Astrocyte (in vitro differentiated cells and primary cell): ENCODE measurements around the gene MSMB. TPM values are rescaled to one million over a fixed set of nuclear protein-coding genes. Genes with fewer than 3 reads are reported as not detected.

Experiments
- DNase-seq: peaks from one replicate; pipeline ENCODE4 v3.0.0-alpha.2; 2010; ENCODE audit warnings: low read depth
- FAIRE-seq: peaks from 2 replicates; lab custom pipeline; 2011; peaks lifted over from hg19 to GRCh38; lab: Jason Lieb, UNC
- H2AFZ ChIP-seq: 2 replicates; pipeline ENCODE4 v1.6.0; 2012; ENCODE audit warnings: low read depth, low read length, inconsistent platforms
- H3K27ac ChIP-seq: 2 replicates; pipeline ENCODE4 v1.5.1; 2011; ENCODE audit warnings: low read depth, low read length, inconsistent platforms
- H3K27me3 ChIP-seq: 2 replicates; pipeline ENCODE4 v1.6.0; 2011; ENCODE audit warnings: low read length, inconsistent platforms; ENCODE audit not compliant: insufficient read depth
- H3K36me3 ChIP-seq: 2 replicates; pipeline ENCODE4 v1.5.1; 2011; ENCODE audit warnings: low read length, inconsistent platforms; ENCODE audit not compliant: insufficient read depth
- H3K4me1 ChIP-seq: 2 replicates; pipeline ENCODE4 v1.5.1; 2011; ENCODE audit warnings: low read length, inconsistent platforms; ENCODE audit not compliant: insufficient read depth
- H3K4me2 ChIP-seq: 2 replicates; pipeline ENCODE4 v1.6.0; 2012; ENCODE audit warnings: low read length, inconsistent platforms
- H3K4me3 ChIP-seq: 2 replicates; pipeline ENCODE4 v1.5.1; 2011; ENCODE audit warnings: low read depth, mild to moderate bottlenecking, low read length, inconsistent platforms; ENCODE audit not compliant: insufficient read depth
- H3K79me2 ChIP-seq: 2 replicates; pipeline ENCODE4 v1.6.0; 2012; ENCODE audit warnings: mild to moderate bottlenecking, low read length, inconsistent platforms; ENCODE audit not compliant: insufficient read depth
- H3K9ac ChIP-seq: 2 replicates; pipeline ENCODE4 v1.6.0; 2012; ENCODE audit warnings: mild to moderate bottlenecking, low read length, inconsistent platforms
- H3K9me3 ChIP-seq: 2 replicates; pipeline ENCODE4 v1.5.1; 2012; ENCODE audit warnings: low read depth, mild to moderate bottlenecking, low read length, inconsistent platforms; ENCODE audit not compliant: insufficient read depth
- H4K20me1 ChIP-seq: 2 replicates; pipeline ENCODE4 v1.6.0; 2012; ENCODE audit warnings: low read length, inconsistent platforms; ENCODE audit not compliant: insufficient read depth
- H3K27ac Mint-ChIP-seq: one replicate; pipeline ENCODE4 v1.8.0; 2021; ENCODE audit warnings: mild to moderate bottlenecking, mixed read lengths; ENCODE audit not compliant: unreplicated experiment
- H3K27me3 Mint-ChIP-seq: one replicate; pipeline ENCODE4 v1.8.0; 2021; ENCODE audit warnings: low read depth, mixed read lengths; ENCODE audit not compliant: unreplicated experiment
- H3K36me3 Mint-ChIP-seq: one replicate; pipeline ENCODE4 v1.8.0; 2021; ENCODE audit warnings: low read depth, mixed read lengths; ENCODE audit not compliant: unreplicated experiment
- H3K4me1 Mint-ChIP-seq: one replicate; pipeline ENCODE4 v1.8.0; 2021; ENCODE audit warnings: low read depth, mixed read lengths; ENCODE audit not compliant: unreplicated experiment
- H3K4me3 Mint-ChIP-seq: one replicate; pipeline ENCODE4 v1.8.0; 2021; ENCODE audit warnings: mild to moderate bottlenecking, moderate library complexity, mixed read lengths; ENCODE audit not compliant: unreplicated experiment
- H3K9me3 Mint-ChIP-seq: one replicate; pipeline ENCODE4 v1.8.0; 2021; ENCODE audit warnings: mild to moderate bottlenecking, mixed read lengths; ENCODE audit not compliant: unreplicated experiment
- CTCF ChIP-seq: IDR thresholded peaks from 2 replicates; pipeline ENCODE4 v1.5.1; 2011; ENCODE audit warnings: low read depth, mild to moderate bottlenecking, inconsistent platforms, low read length, moderate library complexity; ENCODE audit not compliant: insufficient read depth
- EZH2 ChIP-seq: IDR thresholded peaks from 2 replicates; pipeline ENCODE4 v1.6.1; 2012; ENCODE audit warnings: mild to moderate bottlenecking, low read length, inconsistent platforms; ENCODE audit not compliant: insufficient read depth
- total RNA-seq: library from RNA; stranded (reverse); gene quantifications from 2 replicates; pipeline ENCODE4 v1.2.1, GENCODE V29; 2021

MSMB gene
- total RNA-seq, 1 donor from 2014 or later: not detected

GRCh38 chr10:46014206-46014605, 31.9 kb downstream of the MSMB start:
- TF ChIP-seq EZH2: no peak
- TF ChIP-seq CTCF: no peak
- Histone ChIP-seq H3K27me3 (no peaks in the 10 kb centered on the region), H3K4me1 (peaks cover 14% of the 10 kb centered on the region), H4K20me1 (peaks cover 47% of the 10 kb centered on the region), H3K9me3 (no peaks in the 10 kb centered on the region), H3K9ac (no peak overlapping the region), H2AFZ (no peak overlapping the region), H3K4me3 (no peak overlapping the region), H3K79me2 (peaks cover 48% of the 10 kb centered on the region), H3K36me3 (peaks cover 34% of the 10 kb centered on the region), H3K27ac (no peak overlapping the region), H3K4me2 (no peak overlapping the region)
- no peak overlapping the region for H3K27ac Mint-ChIP-seq
- H3K4me3 Mint-ChIP-seq: no peak overlapping the region
- DNase-seq (no peak), FAIRE-seq (no peak)
- no peaks in the 10 kb centered on the region for H3K27me3 Mint-ChIP-seq
- peaks cover 23% of the 10 kb centered on the region for H3K36me3 Mint-ChIP-seq
- H3K4me1 Mint-ChIP-seq: peaks cover 15% of the 10 kb centered on the region
- H3K9me3 Mint-ChIP-seq: no peaks in the 10 kb centered on the region

GRCh38 chr10:46012746-46013145, 33.3 kb downstream of the MSMB start:
- no peak overlapping the region for H3K4me3 Mint-ChIP-seq
- H3K27me3 Mint-ChIP-seq: no peaks in the 10 kb centered on the region
- H3K27ac Mint-ChIP-seq: no peak overlapping the region
- H3K36me3 ChIP-seq: peaks cover 44% of the 10 kb centered on the region
- H3K9me3 Mint-ChIP-seq: no peaks in the 10 kb centered on the region
- no peak for DNase-seq
- no peaks in the 10 kb centered on the region for H3K9me3 ChIP-seq
- peaks cover 32% of the 10 kb centered on the region for H3K36me3 Mint-ChIP-seq
- H3K9ac ChIP-seq: no peak overlapping the region
- no peak overlapping the region for H3K4me2 ChIP-seq
- no peak overlapping the region for H3K4me3 ChIP-seq
- H3K27ac ChIP-seq: no peak overlapping the region
- H2AFZ ChIP-seq: no peak overlapping the region
- peaks cover under 1% of the 10 kb centered on the region for H3K4me1 ChIP-seq
- H3K79me2 ChIP-seq: peaks cover 38% of the 10 kb centered on the region
- H3K27me3 ChIP-seq: no peaks in the 10 kb centered on the region
- H3K4me1 Mint-ChIP-seq: peaks cover 4% of the 10 kb centered on the region
- TF ChIP-seq EZH2: no peak
- no peak for TF ChIP-seq CTCF
- FAIRE-seq: no peak
- peaks cover 38% of the 10 kb centered on the region for H4K20me1 ChIP-seq

- Histone ChIP-seq H3K4me1 (peaks cover 9% of the 10 kb centered on the region), H2AFZ (no peak overlapping the region), H3K79me2 (peaks cover 26% of the 10 kb centered on the region), H3K4me2 (peak overlapping the region; percentile 59), H3K27me3 (no peaks in the 10 kb centered on the region), H3K9me3 (no peaks in the 10 kb centered on the region), H3K27ac (peak overlapping the region; percentile 43), H3K9ac (peak overlapping the region; percentile 5), H3K36me3 (peaks cover 57% of the 10 kb centered on the region), H4K20me1 (peaks cover 53% of the 10 kb centered on the region), H3K4me3 (no peak overlapping the region)
- H3K9me3 Mint-ChIP-seq: no peaks in the 10 kb centered on the region
- no peak for FAIRE-seq
- H3K36me3 Mint-ChIP-seq: peaks cover 25% of the 10 kb centered on the region
- TF ChIP-seq CTCF: no peak
- TF ChIP-seq EZH2: no peak
- no peak overlapping the region for H3K4me3 Mint-ChIP-seq
- DNase-seq: peak; percentile 80
- peaks cover 13% of the 10 kb centered on the region for H3K4me1 Mint-ChIP-seq
- H3K27ac Mint-ChIP-seq: no peak overlapping the region
- no peaks in the 10 kb centered on the region for H3K27me3 Mint-ChIP-seq
Observed at GRCh38 chr10:46006219-46006618, 39.9 kb downstream of the MSMB start.
